NCI-H1105 (cell line): ENCODE measurements around the gene LRBA.

Experiments used
- DNase-seq: peaks from one replicate; lab custom pipeline; 2025; lab: John Stamatoyannopoulos, UW

LRBA gene

DNA sequence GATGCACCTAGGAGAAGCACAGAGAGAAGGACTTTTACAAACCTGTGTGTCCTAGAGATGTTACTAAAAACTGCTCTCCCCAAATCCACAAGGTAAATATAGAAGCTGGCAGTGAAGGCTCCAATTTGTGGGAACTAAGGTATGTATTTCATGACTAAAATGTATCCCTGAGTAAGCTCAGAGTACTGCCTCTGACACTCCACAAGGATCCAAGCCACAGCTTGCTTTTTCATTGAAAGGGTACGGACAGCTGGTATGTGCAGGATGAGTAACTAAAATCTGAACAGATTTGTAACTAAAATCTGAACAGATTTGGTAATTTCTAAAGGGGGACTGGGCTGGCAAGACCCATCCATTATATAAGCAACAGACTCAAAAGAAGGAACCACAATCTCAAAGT, 749.3 kb downstream of the LRBA start:
- DNase-seq: no peak

DNA sequence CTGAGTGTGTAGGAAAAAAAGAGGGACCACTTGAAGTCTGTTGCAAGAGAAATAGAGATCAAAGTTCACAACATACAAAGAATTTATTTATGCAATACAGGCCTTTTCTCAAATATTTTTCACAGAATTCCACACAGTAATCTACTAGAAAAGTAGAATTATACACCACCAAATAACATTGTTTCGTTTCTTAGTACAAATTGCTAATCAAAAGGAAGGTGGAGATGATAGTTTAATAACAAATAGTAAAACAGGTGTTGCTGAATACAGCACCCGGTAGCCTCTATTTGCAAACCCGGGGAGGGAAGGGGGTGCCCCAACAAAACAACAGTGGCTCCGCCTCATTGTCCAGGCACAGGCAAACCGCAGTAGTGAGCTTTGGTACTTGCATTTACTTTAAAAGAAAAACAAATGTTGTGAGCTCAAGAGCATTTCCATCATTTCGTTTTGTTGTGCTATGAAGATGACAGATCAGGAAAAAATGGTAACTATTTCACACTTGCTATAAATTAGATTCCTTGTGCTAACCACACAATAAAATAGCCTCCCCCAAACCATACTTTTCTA, 750.4 kb downstream of the LRBA start:
- no peak for DNase-seq

DNA sequence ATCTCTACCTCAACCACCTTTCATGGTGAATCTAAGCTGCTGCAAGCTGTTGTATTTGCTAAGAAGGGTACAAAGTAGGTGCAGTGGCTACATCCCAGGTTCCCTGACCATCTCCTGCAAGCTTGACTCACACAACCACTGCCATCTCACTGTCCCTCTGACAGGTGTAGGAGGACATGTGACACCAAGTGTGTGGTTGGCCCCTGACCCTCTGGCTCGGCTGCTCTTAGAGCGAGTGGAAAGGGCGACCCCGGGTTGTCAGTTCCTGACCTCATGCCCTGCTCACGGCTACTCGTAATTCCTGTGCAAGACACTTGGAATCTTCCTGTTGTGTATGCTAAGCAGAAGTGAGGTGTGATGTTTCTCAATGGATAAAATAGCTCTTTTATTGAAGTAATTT, 752.5 kb downstream of the LRBA start:
- DNase-seq: no peak

DNA sequence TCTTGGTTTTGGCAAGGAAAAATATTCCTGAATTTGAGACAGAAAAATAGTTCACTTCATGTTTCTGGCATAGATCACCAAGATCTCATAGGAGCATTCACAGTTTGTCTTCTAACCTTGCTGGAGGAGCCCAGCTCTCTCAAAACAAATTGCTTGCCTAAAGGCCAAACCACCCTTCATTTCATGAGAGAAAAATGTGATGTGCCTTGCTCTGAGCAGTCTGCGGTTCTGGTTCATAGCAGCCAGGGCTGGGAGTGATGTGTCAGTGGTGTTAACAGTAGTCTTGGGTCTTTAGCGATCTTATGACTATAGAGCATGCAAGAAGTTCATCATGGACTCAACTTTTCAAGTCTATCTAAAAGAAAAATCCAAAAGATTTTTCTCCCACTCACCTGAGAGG, 753.5 kb downstream of the LRBA start:
- DNase-seq: no peak

DNA sequence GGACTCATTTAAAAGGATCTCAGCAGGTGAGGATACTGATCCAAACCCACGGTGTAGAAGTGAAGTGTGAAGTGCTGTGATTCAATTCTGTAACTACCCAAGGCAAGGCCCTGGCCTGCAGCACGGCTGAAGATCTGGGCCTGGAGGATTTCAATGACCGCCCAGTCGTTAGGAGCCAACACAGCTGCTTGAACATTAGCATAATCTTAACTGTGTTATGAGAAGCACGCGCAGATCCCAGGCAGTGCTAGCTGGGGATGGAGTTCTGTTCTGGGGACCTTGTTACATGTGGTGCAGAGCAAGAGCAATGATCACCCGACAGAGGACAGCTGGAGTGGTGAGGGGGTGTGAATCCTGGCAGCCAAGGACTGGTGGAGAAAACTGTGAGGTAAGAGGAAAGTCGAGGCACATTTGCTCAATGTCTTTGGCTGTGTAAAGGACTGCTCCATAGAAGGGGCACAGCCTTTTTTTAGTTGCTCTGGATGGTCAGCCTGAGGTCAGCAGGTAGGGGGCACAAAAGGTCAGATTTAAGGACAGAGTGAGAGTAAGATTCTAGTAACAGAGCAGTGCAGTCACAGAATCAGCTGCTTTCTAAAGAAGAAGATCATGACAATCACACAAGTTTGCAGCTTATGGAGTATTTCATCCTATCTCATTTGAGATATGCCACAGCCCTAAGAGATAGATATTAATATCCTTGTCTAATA, 755.1 kb downstream of the LRBA start:
- no peak for DNase-seq

DNA sequence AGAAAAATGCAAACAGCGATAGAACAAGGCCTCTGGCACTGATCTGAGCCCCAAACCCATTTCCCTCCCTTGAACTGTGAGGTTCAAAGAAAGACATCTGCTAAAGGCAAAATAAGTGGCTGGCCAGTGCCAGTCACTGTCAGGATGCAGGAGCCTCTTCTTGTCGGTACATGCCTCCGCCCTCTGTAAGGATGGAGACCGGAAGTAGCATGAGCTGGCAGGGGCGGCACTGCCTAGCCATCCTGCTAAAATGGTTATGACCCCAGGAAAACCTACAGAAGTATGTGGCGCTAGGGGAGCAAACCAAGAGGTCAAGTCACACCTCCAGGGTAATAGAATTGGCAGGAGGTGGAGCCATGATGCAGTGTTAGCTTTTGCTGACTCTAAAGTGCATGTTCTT, 756.5 kb downstream of the LRBA start:
- DNase-seq: no peak

DNA sequence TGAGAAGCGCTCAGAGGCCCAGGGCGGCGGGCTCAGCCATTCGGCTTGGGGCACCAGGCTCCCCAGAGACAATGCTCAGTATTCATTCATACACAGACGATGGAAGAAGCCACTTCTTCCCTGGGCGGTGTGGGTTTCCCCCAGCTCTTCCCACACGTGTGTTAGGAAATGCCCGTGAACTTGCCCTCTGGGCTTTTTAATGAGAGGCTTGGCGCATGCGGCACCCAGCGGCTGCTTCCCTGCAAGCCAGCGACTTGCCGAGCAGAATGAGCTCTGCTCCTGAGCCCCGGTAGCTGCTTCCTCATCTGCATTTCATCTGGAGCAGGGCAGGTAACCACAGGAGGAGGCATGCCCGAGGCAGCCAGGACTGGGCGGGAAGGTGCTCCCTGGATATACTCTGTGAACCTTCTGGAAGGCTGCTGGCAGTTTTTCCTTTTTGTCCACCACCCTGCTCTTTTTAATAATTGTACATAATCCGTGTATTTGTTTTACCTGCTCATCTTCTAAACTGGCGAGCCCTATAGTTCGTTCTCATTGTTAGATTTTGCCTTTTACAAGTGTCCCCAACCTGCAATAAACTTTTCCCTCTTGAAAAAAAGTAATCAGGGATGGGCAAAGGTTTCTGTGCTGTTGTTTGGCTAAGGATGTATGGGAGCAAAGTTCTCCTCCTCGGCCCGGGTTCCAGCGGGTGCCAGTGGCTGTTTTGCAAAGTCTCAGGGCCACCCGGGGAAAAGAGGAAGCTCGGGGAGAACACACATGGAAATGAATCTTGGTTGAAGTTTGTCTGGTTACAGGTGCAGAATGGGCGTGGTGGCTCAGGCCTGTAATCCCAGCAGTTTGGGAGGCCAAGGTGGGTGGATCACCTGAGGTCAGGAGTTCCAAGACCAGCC, 758.0 kb downstream of the LRBA start:
- DNase-seq: no peak

DNA sequence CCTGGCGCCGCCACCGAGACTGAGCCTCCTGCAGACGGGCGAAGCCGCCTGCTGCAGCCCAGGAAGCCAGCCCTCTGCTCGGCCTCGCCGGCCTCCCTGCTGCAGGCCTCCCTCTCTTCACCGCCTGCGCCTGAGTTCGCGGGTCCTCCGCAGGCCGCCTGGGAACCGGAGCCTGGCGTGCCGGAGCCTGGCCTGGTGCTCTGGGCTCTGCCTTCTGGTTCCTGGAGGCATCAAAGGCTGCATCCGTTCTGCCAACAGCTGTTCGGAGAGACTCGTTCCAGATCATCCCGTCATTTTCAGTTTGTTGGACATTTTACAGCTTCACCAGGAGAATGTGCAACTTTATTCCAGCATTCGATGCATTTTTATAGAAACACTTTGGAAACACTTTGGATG, 758.9 kb downstream of the LRBA start:
- no peak for DNase-seq

DNA sequence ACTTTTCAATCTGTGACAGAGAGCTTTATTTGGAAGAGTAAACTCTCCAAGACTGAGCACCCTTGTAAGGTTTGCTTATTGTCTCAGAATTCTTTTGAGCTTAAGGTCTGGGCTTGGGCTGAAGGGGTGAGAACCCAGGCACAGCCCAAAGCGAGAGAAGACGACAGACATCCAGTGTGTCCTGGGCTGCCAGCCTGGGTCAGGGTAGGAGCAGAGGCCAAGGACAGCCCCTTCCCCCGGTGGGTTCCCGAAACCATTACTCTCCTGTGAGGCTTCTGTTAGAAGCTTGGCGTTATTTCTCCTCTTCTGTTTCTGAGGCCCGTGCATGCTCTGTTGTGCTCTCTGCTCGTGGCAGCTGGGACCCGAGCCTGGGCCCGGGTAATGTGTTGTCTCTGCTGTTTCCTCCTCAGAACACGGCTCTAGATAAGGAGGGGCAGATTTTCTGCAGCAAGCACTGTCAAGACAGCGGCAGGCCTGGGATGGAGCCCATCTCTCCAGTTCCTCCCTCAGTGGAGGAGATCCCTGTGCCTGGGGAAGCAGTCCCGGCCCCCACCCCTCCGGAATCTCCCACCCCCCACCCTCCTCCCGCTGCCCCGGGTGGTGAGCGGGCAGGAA, 759.4 kb downstream of the LRBA start:
- DNase-seq: no peak

DNA sequence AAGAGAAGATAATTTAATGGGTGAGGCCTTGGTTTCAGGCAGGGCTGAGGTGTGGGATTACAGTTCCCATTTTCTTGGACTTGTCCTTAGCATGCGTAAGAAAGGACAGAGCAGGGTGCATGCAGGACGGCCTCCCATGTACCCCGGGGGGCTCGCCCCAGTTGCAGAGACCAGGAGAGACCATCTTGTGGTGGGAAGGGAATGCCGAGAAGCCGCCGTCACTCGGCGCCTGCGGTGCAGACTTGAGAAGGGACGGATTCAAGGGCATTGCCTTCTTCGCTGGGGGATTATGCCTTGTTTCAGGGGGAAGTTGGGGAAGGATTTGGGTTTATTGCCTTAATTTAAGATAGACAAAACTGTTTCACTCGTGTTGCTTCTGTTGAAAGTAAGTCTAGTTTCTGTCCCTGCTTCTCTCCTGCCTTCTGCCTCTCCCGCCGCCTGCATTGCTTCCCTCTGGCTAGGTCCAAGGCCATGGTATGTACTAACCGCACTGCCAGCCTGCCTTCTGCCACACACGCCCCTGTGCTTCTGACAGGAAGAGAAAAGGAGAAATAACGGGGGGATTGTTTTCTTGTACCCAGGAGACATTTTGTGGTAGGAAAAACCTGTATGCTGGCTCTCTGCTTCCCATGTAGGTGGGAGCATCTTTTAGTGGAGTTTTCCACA, 761.0 kb downstream of the LRBA start:
- no peak for DNase-seq

DNA sequence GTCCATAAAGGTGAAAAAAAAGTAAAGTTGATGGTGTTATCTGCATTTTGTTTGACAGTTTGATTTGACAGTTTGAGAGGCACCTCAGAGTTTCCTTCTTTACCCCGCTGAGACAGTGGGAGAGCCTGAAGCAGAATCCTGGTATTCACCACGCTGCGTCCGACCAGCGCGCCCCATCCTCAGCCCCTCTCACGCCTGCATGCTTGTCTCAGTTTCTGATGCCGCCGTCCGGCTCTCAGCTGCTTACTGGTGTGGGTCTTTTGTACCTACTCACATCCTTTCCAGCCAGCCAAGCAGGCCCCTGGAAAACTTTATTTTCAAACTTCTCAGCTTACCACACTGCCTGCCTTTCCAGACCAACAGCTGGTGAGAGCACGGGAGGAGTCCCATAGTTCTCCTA, 761.7 kb downstream of the LRBA start:
- no peak for DNase-seq

DNA sequence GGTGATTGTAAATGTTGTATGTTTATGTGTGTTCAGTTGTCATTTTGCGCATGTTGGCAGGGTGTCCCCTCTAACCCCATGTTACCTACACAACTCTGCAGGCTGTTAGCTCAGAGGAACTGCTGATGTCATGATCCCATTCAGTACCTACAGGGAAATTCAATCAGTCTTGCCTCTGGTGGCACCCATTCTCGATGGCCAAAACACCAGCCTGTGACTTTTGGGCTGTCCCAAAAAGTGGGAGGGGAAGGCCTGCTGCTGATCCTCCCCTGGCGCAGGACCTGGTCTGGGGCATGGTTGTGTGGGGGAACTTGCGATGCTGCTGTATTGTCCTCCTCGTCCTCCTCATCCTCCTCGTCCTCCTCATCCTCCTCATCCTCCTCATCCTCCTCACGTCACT, 762.3 kb downstream of the LRBA start:
- DNase-seq: no peak

DNA sequence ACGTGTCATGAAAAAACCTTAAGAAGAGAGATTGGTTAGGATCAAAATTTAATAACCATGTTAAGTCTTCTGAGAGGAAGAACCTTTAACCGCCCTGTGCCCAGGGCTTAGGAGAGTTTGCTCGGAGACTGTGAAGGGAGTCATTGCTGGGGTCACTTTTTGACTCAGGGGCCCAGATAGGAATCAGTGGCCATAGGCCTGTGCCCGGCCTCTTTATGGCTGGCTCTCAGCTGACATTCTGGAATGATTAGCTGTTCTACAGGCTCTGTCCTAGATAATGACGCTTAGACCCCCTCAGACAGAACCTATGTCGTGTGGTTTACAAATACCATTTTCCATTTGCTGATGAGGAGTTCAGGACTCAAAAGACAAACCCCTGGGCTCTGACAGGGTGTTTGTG, 762.8 kb downstream of the LRBA start:
- DNase-seq: no peak

DNA sequence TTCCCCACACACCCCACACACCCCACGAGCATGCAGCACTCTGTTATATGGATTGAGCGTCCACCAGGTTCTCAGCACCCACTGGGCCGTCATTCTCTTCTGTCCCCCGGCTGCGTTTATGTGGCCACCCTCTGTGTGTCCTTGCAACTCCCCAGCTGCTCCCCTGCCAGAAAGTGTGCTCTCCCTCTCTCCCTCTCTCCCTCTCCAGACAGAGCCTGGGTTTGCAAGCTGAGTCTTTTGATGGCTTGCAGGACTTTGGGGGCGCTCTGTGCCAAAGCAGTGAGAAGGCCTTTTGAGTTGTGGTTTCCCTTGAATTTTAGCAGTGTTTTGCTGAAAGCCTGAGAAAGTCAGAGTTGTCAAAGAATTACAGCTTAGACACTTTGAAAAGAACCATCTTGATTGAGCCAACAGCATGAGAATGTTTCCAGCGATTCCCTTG, 763.3 kb downstream of the LRBA start:
- DNase-seq: no peak

DNA sequence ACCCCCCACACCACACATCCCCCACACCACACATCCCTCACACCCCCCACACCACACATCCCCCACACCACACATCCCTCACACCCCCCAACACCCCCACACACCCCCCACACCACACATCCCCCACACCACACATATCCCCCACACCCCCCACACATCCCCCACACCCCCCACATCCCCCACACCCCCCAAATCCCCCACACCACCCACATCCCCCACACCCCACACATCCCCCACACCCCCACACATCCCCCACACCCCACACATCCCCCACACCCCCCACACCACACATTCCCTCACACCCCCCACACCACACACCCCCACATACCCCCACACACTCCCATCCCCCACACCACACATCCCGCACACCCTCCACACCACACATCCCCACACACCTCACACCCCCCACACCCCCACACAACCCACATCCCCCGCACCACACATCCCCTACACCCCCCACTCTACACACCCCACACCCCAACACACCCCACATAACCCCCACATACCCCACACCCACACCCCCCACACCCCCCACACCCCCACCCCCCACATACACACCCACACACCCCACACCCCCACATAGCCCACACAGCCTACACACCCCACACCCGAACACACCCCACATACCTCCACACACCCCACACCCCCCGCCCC, 764.0 kb downstream of the LRBA start:
- no peak for DNase-seq

DNA sequence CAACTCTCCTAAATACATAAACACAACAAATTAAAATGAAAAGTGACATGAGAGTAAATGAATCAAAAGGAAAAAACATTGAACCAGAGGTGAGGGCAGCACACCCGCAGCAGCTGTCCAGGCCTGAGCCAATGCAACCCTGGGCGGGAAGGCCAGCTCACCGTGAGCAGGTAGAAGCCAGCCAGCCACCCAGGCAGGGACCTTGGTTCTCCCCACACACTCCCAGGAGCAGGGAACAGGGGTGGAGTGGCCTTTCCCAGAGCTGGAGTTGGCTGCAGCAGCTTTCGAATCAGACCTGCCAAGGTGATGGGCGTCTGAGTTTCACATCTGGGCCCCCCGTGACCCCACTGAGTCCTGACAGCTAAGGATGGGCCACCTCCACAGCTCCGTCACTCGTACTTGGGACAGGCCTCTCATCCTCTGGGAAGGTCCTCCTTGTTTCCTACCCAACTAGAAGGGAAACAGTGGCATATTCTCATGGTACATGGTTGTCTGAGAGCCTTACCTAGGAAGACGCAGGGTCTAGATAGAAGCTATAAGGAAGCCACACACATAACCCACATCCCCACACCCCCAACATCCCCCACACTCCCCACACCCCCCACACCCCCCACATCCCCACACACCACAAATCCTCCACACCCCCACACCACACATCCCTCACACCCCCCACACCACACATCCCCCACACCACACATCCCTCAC, 764.6 kb downstream of the LRBA start:
- DNase-seq: no peak

DNA sequence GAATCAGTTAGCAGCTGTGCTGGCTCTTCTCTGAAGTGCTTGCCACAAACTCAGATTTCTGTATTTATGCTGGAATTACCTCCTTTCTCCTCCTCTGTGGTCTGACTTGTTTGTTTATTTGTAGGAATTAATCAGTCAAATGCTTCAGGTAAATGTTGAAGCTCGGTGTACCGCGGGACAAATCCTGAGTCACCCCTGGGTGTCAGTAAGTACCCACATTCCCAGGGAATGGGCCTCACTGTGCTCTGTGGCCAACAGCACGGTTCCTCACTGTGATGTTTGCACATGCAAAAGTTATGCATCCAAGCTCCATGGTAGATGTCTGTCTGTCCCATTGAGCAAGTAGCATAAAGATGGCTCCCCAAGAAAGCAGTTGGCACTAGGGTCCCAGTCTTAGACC, 766.9 kb downstream of the LRBA start:
- no peak for DNase-seq

DNA sequence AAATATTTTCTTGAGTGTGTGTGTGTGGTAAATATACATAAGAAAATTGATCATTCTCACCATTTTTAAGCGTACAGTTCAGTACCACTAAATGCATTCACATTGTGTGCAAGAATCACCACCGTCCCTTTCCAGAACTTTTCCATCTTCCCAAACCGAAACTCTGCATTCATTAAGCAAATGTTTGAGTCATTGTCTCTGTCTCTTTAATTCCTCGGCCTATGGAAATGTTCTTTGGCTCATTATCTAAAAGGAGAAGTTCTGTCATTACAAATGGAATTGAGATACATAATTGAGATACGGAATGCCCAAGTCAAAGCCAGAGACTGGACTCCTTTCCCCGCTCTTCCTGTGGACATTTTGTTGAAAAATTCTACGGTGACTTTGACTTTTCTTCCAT, 767.9 kb downstream of the LRBA start:
- DNase-seq: no peak

DNA sequence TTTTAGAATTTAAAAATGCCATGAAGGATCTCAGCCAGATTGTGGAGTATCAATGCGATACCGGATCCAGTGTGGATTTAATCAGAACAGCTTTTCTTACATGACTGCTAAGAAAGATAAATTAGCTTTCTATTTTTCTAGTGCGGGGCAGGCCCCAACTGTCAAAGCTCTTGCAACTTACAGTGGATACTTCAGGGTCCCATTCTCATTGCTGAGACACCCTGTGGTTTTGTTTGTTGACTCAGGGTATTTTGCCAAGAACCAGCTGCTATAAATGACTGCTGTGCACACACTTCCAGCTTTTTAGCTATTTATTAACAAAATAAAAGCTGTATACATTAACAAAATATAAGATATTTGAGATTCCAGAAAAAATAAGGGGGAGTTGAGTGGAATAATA, 770.5 kb downstream of the LRBA start:
- no peak for DNase-seq

DNA sequence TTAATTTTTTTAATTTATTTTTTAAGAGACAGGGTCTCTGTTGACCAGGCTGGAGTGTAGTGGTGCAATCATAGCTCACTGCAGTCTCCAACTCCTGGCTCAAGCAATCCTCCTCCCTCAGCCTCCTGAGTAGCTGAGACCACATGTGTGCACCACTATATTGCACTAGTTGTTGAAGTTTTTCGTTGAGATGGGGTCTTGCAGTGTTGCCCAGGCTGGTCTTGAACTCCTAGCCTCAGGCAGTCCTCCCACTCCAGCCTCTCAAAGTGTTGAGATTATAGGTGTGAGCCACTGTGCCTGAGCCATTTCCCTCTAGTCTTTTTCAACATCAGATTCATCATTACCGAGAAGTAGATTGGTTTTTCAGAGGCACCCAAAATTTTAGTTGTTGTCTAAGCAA, 771.2 kb downstream of the LRBA start:
- no peak for DNase-seq

DNA sequence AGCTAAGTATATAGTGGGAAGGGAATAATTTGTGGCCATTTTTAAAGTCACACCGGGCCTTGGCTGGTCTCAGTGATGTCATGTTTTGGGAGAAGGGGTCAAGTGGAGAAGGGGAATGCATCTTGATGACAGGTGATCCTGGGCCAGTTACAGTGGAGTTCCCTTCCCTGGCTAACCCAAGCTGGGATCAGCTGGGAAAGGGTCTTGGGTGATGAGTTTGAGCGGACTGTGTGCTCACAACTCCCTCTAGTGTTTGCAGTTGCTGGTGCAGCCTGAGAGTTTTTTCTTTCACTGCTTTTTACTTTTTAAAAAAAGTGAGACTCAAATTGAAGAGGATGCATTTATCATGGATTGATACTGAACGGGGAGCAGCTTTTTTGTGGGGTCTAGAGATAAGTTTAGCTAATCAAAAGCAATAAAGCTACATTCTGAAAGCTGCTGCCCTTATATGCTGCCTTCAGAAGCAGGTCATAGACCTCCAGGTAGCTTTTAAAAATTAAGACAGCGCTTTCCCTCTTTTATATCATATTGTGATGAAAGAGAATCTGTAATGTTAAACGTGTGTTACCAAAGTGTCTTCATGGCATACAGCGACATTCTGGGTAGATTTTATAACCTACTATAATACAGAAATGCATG, 772.1 kb downstream of the LRBA start:
- no peak for DNase-seq
